ENCODE measurements around the gene WDR1. TPM values are rescaled to one million over a fixed set of nuclear protein-coding genes. Genes with fewer than 3 reads are reported as not detected.

The WDR1 gene
- total RNA-seq, 1 donor, result 314 TPM

DNA sequence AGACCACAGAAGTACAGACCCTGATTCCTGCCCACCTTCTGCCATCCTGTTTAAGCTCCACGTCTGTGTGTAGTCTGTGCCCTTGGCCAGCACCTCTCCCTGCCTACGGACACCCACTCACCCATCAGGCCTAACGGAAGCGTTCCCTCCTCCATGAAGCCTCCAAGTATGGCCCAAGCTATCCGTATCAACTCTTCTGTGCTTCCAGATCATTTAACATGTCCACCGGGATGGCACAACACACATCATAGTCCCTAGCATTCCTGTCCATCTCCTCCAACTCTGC, 11.7 kb downstream of the WDR1 start:
- H3K4me2 ChIP-seq (ENCODE audit: insufficient read depth, low read length), result peak overlapping the region; percentile 39
- TF ChIP-seq, protein P1, sequence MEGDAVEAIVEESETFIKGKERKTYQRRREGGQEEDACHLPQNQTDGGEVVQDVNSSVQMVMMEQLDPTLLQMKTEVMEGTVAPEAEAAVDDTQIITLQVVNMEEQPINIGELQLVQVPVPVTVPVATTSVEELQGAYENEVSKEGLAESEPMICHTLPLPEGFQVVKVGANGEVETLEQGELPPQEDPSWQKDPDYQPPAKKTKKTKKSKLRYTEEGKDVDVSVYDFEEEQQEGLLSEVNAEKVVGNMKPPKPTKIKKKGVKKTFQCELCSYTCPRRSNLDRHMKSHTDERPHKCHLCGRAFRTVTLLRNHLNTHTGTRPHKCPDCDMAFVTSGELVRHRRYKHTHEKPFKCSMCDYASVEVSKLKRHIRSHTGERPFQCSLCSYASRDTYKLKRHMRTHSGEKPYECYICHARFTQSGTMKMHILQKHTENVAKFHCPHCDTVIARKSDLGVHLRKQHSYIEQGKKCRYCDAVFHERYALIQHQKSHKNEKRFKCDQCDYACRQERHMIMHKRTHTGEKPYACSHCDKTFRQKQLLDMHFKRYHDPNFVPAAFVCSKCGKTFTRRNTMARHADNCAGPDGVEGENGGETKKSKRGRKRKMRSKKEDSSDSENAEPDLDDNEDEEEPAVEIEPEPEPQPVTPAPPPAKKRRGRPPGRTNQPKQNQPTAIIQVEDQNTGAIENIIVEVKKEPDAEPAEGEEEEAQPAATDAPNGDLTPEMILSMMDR (IDR thresholded peaks at IDR 0.05; ENCODE audit: extremely low read depth, low read depth, low read length), result no peak
- peak overlapping the region; percentile 16 for H3K4me3 ChIP-seq (ENCODE audit: insufficient read depth, low read length)

DNA sequence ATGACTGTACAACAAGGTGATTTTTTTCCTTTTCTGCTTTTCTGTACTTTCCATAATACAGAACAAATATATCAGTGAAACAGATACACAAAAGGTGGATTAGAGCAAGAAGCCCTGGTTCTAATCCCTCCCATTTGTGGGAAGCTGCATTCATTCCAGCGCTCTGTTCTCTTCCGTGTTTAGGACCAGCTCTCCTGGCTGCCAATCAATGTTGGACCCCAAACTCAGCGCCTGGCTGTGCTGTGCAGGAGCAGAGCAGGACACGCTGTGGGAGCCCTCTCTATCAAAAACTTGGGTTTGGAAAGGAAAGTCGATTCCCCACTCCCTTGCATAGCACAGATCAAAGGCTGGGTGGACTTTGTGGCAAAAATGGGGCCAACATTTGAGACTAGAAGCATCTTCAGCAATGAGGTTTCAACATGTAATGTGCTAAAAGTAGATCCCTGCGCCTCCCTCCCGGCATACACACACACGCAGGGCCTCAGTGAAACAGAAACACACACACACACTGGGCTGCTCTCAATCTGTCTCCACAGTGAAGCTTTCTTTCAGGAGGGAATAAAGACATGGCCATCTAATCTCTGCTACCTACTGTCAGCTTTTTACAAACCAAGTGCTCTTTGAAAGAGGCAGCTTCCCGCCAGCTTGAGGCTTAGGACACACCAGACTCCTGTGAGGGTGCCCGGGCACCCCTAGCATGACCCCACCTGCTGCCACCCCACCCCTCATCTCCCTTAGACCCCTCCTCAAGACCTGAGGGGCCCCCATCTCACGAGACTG, 12.2 kb downstream of the WDR1 start:
- peaks cover 96% of the 10 kb centered on the region for H3K79me2 ChIP-seq (ENCODE audit: insufficient read depth, low read length)
- TF ChIP-seq, protein P1 (IDR thresholded peaks at IDR 0.05; ENCODE audit: extremely low read depth, low read depth, low read length), result no peak
- no peak overlapping the region for H2AFZ ChIP-seq (ENCODE audit: low read length)
- H3K9me3 ChIP-seq (ENCODE audit: low read depth, low read length), result no peaks in the 10 kb centered on the region
- H3K4me1 ChIP-seq (ENCODE audit: insufficient read depth, low read length), result peaks cover 77% of the 10 kb centered on the region
- no peaks in the 10 kb centered on the region for H3K27me3 ChIP-seq (ENCODE audit: insufficient read depth, low read length)
- H3K4me2 ChIP-seq (ENCODE audit: insufficient read depth, low read length), result peak overlapping the region; percentile 39
- H4K20me1 ChIP-seq (ENCODE audit: insufficient read depth, low read length), result peaks cover 79% of the 10 kb centered on the region
- peak; percentile 76 for DNase-seq (ENCODE audit: insufficient read length, low spot score, missing footprints)
- H3K4me3 ChIP-seq (ENCODE audit: insufficient read depth, low read length), result peak overlapping the region; percentile 16
- peaks cover 72% of the 10 kb centered on the region for H3K36me3 ChIP-seq (ENCODE audit: insufficient read depth, low read length)
- H3K27ac ChIP-seq (ENCODE audit: low read depth, low read length), result peak overlapping the region; percentile 60

More for the DNA sequence above, 11.7 kb downstream of the WDR1 start:
- Histone ChIP-seq H3K27me3 (ENCODE audit: insufficient read depth, low read length) (no peaks in the 10 kb centered on the region), H2AFZ (ENCODE audit: low read length) (no peak overlapping the region), H3K36me3 (ENCODE audit: insufficient read depth, low read length) (peaks cover 72% of the 10 kb centered on the region), H3K79me2 (ENCODE audit: insufficient read depth, low read length) (peaks cover 96% of the 10 kb centered on the region), H3K9me3 (ENCODE audit: low read depth, low read length) (no peaks in the 10 kb centered on the region), H3K27ac (ENCODE audit: low read depth, low read length) (peak overlapping the region; percentile 60), H4K20me1 (ENCODE audit: insufficient read depth, low read length) (peaks cover 79% of the 10 kb centered on the region), H3K4me1 (ENCODE audit: insufficient read depth, low read length) (peaks cover 77% of the 10 kb centered on the region)
- DNase-seq (ENCODE audit: insufficient read length, low spot score, missing footprints), result peak; percentile 57

DNA sequence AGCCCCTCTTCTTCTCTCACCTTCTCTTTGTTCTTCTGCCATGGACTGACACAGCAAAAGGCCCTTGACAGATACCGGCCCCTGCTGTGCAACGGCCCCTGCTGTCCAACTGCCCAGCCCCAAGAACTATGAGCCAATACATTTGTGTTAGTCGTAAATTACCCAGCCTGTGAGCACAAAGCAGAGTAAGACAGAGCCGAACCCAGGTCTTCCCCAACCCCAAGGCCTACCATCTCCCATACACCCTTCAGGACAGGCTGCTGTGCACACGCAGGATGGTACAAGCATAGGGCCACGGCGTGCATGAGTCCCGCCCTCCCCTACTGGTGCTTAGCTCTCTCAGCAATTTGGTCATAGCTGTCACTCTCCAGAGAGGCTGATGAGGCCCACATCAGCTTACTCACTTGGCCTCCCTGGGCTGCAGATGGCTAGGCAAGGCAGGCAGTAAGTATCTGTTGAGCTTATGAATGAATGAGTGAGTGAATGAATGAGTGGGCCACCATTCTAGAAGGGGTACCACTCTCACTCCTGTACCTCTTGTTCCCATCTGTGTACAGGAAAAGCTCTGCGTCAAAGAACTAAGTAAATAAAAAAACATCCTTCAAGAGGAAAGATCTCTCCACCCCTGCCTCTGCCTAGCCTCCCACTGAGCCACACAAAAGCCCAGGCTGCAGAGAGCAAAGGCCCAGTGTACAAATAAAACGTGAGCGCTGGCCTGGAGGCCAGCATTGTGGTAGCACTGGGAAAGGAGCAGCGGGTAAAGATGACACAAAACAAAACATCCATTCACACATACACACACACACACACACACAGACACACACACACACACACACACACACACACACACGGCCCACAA, 13.9 kb downstream of the WDR1 start:
- no peak overlapping the region for H3K4me2 ChIP-seq (ENCODE audit: insufficient read depth, low read length)
- H3K27me3 ChIP-seq (ENCODE audit: insufficient read depth, low read length), result no peaks in the 10 kb centered on the region
- no peak overlapping the region for H2AFZ ChIP-seq (ENCODE audit: low read length)
- H3K79me2 ChIP-seq (ENCODE audit: insufficient read depth, low read length), result peaks cover 95% of the 10 kb centered on the region
- peak overlapping the region; percentile 17 for H3K27ac ChIP-seq (ENCODE audit: low read depth, low read length)
- TF ChIP-seq, protein P1 (IDR thresholded peaks at IDR 0.05; ENCODE audit: extremely low read depth, low read depth, low read length), result no peak
- H3K9me3 ChIP-seq (ENCODE audit: low read depth, low read length), result no peaks in the 10 kb centered on the region
- DNase-seq (ENCODE audit: insufficient read length, low spot score, missing footprints), result peak; percentile 91
- peaks cover 73% of the 10 kb centered on the region for H3K36me3 ChIP-seq (ENCODE audit: insufficient read depth, low read length)
- H3K4me1 ChIP-seq (ENCODE audit: insufficient read depth, low read length), result peaks cover 80% of the 10 kb centered on the region
- H3K4me3 ChIP-seq (ENCODE audit: insufficient read depth, low read length), result no peak overlapping the region
- H4K20me1 ChIP-seq (ENCODE audit: insufficient read depth, low read length), result peaks cover 78% of the 10 kb centered on the region
